Nephron (organoid): ENCODE measurements around the gene MRLN.
"Not testable (repeated sequence)": the region's sequence is repeated elsewhere in the genome, so short reads cannot be mapped to it uniquely, and the experiment has no call there.

ENCODE experiments used
- H3K27ac Mint-ChIP-seq, 3 experiments: 2 replicates each; pipeline ENCODE4 v1.8.0; 2020; ENCODE audit warnings: mixed read lengths in 3 of 3, mild to moderate bottlenecking in 2 of 3, moderate library complexity in 1 of 3
- H3K27me3 Mint-ChIP-seq: 2 replicates; pipeline ENCODE4 v1.8.0; 2021; ENCODE audit warnings: low read depth, mild to moderate bottlenecking, moderate library complexity, mixed read lengths
- H3K36me3 Mint-ChIP-seq: 2 replicates; pipeline ENCODE4 v1.8.0; 2020; ENCODE audit warnings: low read depth, mixed read lengths
- H3K4me1 Mint-ChIP-seq: 2 replicates; pipeline ENCODE4 v1.8.0; 2020; ENCODE audit warnings: mixed read lengths
- H3K4me3 Mint-ChIP-seq, 3 experiments: 2 replicates each; pipeline ENCODE4 v1.8.0; 2020; ENCODE audit warnings: mild to moderate bottlenecking in 3 of 3, mixed read lengths in 3 of 3, moderate library complexity in 2 of 3
- H3K9me3 Mint-ChIP-seq: 2 replicates; pipeline ENCODE4 v1.8.0; 2020; ENCODE audit warnings: mixed read lengths
- TF ChIP-seq, protein P1 (sequence below), 3 experiments: fragments of 200-600 bp; sonication (generic); IDR thresholded peaks; one replicate each; pipeline ENCODE4 v1.5.0; 2021; ENCODE audit warnings: antibody characterized with exemption in 3 of 3; ENCODE audit not compliant: unreplicated experiment in 3 of 3

The MRLN gene

GRCh38 chr10:59785476-59785875 is 32.2 kb upstream of the MRLN start:
- H3K27ac Mint-ChIP-seq, H3K9me3 Mint-ChIP-seq: not testable (repeated sequence)
- H3K4me1 Mint-ChIP-seq: peaks cover 30% of the 10 kb centered on the region

GRCh38 chr10:59781511-59781910 is 28.3 kb upstream of the MRLN start:
- Mint-ChIP-seq H3K4me3 (no peak overlapping the region), H3K27me3 (no peaks in the 10 kb centered on the region), H3K4me1 (peaks cover 38% of the 10 kb centered on the region), H3K36me3 (peaks cover 8% of the 10 kb centered on the region), H3K27ac (peak overlapping the region; percentile 47 to 96 (median 68)), H3K9me3 (peaks cover 21% of the 10 kb centered on the region)
- TF ChIP-seq, protein P1, sequence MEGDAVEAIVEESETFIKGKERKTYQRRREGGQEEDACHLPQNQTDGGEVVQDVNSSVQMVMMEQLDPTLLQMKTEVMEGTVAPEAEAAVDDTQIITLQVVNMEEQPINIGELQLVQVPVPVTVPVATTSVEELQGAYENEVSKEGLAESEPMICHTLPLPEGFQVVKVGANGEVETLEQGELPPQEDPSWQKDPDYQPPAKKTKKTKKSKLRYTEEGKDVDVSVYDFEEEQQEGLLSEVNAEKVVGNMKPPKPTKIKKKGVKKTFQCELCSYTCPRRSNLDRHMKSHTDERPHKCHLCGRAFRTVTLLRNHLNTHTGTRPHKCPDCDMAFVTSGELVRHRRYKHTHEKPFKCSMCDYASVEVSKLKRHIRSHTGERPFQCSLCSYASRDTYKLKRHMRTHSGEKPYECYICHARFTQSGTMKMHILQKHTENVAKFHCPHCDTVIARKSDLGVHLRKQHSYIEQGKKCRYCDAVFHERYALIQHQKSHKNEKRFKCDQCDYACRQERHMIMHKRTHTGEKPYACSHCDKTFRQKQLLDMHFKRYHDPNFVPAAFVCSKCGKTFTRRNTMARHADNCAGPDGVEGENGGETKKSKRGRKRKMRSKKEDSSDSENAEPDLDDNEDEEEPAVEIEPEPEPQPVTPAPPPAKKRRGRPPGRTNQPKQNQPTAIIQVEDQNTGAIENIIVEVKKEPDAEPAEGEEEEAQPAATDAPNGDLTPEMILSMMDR (IDR thresholded peaks at IDR 0.05; ENCODE audit: unreplicated experiment in 3 of 3): no peak

More at GRCh38 chr10:59785476-59785875, 32.2 kb upstream of the MRLN start:
- not testable (repeated sequence) for H3K27me3 Mint-ChIP-seq, H3K4me3 Mint-ChIP-seq, H3K36me3 Mint-ChIP-seq

DNA sequence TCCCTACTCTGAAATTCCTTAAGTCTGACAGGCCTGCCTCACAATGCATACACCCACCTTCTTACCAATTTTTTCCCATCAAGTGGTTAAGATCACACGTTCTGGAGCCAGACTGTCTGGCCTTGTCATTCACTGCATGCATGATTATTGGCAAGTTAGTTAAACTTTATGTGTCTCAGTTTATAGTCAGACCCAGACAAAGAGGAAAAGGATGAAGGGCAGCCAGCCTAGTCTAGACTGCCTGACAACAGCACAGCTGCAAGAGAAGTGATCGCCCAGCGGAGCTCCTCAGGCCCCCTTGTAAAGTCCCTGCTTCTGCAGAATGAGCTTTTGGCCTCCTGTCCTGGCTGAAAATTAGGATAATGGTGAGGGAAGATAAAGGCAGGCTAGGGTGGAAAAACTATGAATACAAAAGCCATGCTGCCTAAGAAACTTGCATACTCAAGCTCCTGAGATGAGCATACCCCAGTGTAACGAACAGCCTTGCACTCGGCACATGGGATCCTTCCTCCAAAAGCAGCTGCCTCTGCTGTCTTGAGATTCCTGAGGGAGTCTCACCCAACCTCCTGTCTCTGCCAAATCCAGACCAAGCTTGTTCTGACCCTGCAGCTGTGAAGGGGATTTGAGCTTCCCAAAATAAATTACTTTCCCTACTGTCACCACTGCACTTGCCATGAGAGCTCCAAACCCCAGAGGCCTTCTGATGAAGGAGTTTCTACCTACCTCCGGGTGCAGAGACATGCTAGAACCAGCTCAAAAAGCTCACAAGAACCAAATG is 26.7 kb upstream of the MRLN start:
- Mint-ChIP-seq H3K4me1 (peaks cover 36% of the 10 kb centered on the region), H3K4me3 (peak overlapping the region in 2 of 3 experiments; percentile 43 to 72), H3K9me3 (peaks cover 32% of the 10 kb centered on the region), H3K27me3 (no peaks in the 10 kb centered on the region), H3K27ac (peak overlapping the region; percentile 93 to 97 (median 96)), H3K36me3 (peaks cover 11% of the 10 kb centered on the region)
- TF ChIP-seq, protein P1 (IDR thresholded peaks at IDR 0.05; ENCODE audit: unreplicated experiment in 3 of 3): no peak

DNA sequence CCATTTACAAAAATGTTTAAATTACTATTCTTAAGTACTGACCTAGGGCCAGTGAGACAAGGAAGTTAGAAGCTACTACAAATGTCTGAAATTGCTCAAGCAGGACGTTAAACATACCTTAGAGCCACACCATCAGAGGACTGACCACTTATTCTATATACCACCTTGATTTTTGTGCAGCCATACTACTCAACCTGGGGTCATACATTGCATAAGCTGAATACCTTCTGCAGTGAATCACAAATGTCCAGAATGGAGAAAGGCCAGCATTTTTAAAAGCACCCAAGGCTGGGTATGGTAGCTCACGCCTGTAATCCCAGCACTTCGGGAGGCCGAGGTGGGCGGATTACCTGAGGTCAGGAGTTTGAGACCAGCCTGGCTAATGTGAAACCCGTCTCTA is 21.2 kb upstream of the MRLN start:
- Mint-ChIP-seq H3K4me3 (no peak overlapping the region), H3K9me3 (peaks cover 52% of the 10 kb centered on the region), H3K27ac (no peak overlapping the region), H3K27me3 (no peaks in the 10 kb centered on the region), H3K4me1 (peaks cover 16% of the 10 kb centered on the region), H3K36me3 (peaks cover 8% of the 10 kb centered on the region)
- TF ChIP-seq, protein P1 (IDR thresholded peaks at IDR 0.05; ENCODE audit: unreplicated experiment in 3 of 3): no peak

DNA sequence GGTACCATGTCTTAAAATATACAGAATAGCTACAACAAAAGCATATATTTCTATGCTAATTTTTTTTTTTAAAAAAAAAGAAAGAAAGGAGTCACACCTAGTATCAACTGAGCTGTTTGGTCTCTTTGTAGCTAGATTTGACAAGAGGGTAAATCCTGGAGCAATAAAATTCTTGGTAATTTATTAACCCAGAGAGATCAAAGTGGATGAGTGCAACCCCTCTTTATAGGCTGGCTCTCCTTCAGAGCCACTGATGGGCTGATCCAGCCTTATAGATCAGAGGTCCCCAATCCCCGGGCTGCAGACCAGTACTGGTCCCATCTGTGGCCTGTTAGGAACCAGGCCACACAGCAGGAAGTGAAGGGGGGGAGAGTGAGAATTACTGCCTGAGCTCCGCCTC is 19.8 kb upstream of the MRLN start:
- no peak overlapping the region for H3K4me3 Mint-ChIP-seq
- peaks cover 8% of the 10 kb centered on the region for H3K4me1 Mint-ChIP-seq
- peaks cover 5% of the 10 kb centered on the region for H3K36me3 Mint-ChIP-seq
- H3K27me3 Mint-ChIP-seq: no peaks in the 10 kb centered on the region
- H3K27ac Mint-ChIP-seq: no peak overlapping the region
- H3K9me3 Mint-ChIP-seq: peaks cover 46% of the 10 kb centered on the region
- TF ChIP-seq, protein P1 (IDR thresholded peaks at IDR 0.05; ENCODE audit: unreplicated experiment in 3 of 3): no peak

- TF ChIP-seq, protein P1 (IDR thresholded peaks at IDR 0.05; ENCODE audit: unreplicated experiment in 3 of 3): no peak
- H3K27ac Mint-ChIP-seq: peak overlapping the region in 1 of 3 experiments; percentile 60
- peaks cover under 1% of the 10 kb centered on the region for H3K4me1 Mint-ChIP-seq
- H3K4me3 Mint-ChIP-seq: no peak overlapping the region
- H3K27me3 Mint-ChIP-seq: no peaks in the 10 kb centered on the region
- H3K9me3 Mint-ChIP-seq: peaks cover 34% of the 10 kb centered on the region
- H3K36me3 Mint-ChIP-seq: peaks cover 3% of the 10 kb centered on the region
Observed at GRCh38 chr10:59771162-59771807, 18.0 kb upstream of the MRLN start.
